ENCODE data around the gene SYT7. TPM values are rescaled to one million over a fixed set of nuclear protein-coding genes. Genes with fewer than 3 reads are reported as not detected.

SYT7 gene
- total RNA-seq, 1 donor from 2014 or later, result under 0.01 TPM

GRCh38 chr11:61607920-61608599, 27.2 kb upstream of the SYT7 start:
- no peak for DNase-seq (ENCODE audit: low read depth, low spot score)

- DNase-seq (ENCODE audit: low read depth, low spot score), result no peak
Measured at GRCh38 chr11:61607426-61607825, 26.6 kb upstream of the SYT7 start.

- DNase-seq (ENCODE audit: low read depth, low spot score), result no peak
Measured at GRCh38 chr11:61603667-61604066, 22.8 kb upstream of the SYT7 start.

- DNase-seq (ENCODE audit: low read depth, low spot score), result no peak
Measured at GRCh38 chr11:61602775-61603569, 22.1 kb upstream of the SYT7 start.

- no peak for DNase-seq (ENCODE audit: low read depth, low spot score)
Measured at GRCh38 chr11:61601512-61601911, 20.6 kb upstream of the SYT7 start.

GRCh38 chr11:61599968-61600710, 19.3 kb upstream of the SYT7 start:
- DNase-seq (ENCODE audit: low read depth, low spot score), result no peak

GRCh38 chr11:61598886-61599868, 18.3 kb upstream of the SYT7 start:
- no peak for DNase-seq (ENCODE audit: low read depth, low spot score)

- no peak for DNase-seq (ENCODE audit: low read depth, low spot score)
Measured at GRCh38 chr11:61598374-61598773, 17.5 kb upstream of the SYT7 start.

- no peak for DNase-seq (ENCODE audit: low read depth, low spot score)
Measured at GRCh38 chr11:61596990-61597389, 16.1 kb upstream of the SYT7 start.

GRCh38 chr11:61596542-61596941, 15.7 kb upstream of the SYT7 start:
- no peak for DNase-seq (ENCODE audit: low read depth, low spot score)

GRCh38 chr11:61594907-61595257, 14.0 kb upstream of the SYT7 start:
- DNase-seq (ENCODE audit: low read depth, low spot score), result no peak

GRCh38 chr11:61593151-61593550, 12.3 kb upstream of the SYT7 start:
- no peak for DNase-seq (ENCODE audit: low read depth, low spot score)

GRCh38 chr11:61592176-61592575, 11.3 kb upstream of the SYT7 start:
- no peak for DNase-seq (ENCODE audit: low read depth, low spot score)

GRCh38 chr11:61589961-61590360, 9.1 kb upstream of the SYT7 start:
- DNase-seq (ENCODE audit: low read depth, low spot score), result no peak

- DNase-seq (ENCODE audit: low read depth, low spot score), result no peak
Measured at GRCh38 chr11:61588728-61589191, 7.9 kb upstream of the SYT7 start.

- no peak for DNase-seq (ENCODE audit: low read depth, low spot score)
Measured at GRCh38 chr11:61587951-61588727, 7.3 kb upstream of the SYT7 start.

- DNase-seq (ENCODE audit: low read depth, low spot score), result no peak
Measured at GRCh38 chr11:61587541-61587941, 6.7 kb upstream of the SYT7 start.

GRCh38 chr11:61586792-61587430, 6.0 kb upstream of the SYT7 start:
- no peak for DNase-seq (ENCODE audit: low read depth, low spot score)

- DNase-seq (ENCODE audit: low read depth, low spot score), result no peak
Measured at GRCh38 chr11:61585115-61585514, 4.2 kb upstream of the SYT7 start.

GRCh38 chr11:61581931-61582330, 1.1 kb upstream of the SYT7 start:
- no peak for DNase-seq (ENCODE audit: low read depth, low spot score)
